Activated gamma-delta T cell (primary cell): ENCODE measurements around the gene TIMM13.

ENCODE experiments used
- DNase-seq: peaks from one replicate; lab custom pipeline; 2025; lab: John Stamatoyannopoulos, UW

Gene TIMM13

DNA sequence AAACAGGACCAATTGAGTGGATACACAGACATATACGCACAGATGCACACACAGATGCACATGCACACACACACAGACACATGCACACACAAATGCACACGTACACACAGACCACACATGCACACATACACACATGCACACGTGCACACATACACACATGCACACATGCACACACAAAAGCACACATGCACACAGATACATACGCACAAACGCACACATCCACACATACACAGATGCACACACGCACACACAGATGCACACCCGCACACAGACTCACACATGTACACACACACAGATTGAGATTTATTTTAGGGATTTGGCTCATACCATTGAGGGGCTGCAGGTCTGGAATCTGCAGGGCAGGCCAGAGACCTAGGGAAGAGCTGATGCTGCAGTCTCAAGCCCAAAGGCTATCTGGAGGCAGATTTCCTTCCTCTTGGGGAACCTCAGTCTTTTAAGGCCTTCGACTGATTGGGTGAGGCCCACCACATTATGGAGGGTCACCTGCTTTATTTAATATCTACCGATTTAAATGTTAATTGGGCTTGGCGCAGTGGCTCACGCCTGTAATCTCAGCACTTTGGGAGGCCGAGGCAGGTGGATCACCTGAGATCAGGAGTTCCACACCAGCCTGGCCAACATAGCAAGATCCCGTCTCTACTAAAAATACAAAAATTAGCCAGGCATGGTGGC, 44.7 kb downstream of the TIMM13 start:
- no peak for DNase-seq

DNA sequence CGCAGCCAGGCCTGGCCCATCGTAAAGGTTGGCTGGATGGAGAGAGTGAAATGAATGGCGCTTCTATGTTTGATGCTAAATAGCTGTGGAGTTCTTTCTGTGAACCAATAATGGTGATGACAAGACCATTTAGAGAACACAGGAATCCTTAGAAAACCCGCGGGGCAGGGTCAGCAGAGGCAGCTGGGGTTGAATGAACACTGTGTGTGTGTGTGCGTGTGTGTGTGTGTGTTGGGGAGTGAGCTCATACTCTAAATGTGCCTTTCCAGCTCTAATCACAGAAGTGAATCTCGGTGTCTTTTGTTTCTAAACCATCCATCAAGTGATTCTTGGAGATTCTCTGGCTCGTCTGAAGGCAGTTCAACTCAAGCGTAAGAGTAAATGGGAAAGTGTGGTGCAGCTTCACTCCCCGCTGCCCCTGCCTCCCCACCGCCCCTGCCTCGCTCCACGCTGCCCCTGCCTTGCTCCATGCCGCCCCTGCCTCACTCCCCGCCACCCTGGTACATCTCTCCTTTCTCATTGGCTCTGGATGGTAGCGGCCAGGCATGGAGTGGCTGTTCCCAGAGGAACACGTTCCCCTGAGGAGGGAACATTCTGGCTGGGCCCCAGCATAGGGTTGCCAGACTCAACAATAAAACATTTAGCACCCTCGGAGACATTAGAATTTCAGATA, 46.1 kb downstream of the TIMM13 start:
- no peak for DNase-seq

DNA sequence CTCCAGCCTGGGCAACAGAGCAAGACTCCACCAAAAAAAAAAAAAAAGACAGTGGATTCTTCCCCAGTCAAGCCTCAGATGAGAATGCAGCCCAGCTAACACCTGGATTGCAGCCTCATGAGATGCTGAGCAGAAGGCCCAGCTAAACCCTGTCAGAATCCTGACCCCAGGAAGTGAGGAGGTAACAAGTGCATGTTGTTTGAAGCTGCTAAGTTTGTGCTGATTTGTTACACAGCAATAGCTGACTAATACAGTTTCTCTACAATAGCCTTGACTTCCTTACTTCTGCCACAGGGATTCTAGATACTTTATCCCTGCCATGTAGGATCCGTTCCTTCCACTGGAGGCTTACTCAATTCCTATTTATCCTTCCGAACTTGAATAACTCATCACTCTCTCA, 46.8 kb downstream of the TIMM13 start:
- DNase-seq, result no peak

DNA sequence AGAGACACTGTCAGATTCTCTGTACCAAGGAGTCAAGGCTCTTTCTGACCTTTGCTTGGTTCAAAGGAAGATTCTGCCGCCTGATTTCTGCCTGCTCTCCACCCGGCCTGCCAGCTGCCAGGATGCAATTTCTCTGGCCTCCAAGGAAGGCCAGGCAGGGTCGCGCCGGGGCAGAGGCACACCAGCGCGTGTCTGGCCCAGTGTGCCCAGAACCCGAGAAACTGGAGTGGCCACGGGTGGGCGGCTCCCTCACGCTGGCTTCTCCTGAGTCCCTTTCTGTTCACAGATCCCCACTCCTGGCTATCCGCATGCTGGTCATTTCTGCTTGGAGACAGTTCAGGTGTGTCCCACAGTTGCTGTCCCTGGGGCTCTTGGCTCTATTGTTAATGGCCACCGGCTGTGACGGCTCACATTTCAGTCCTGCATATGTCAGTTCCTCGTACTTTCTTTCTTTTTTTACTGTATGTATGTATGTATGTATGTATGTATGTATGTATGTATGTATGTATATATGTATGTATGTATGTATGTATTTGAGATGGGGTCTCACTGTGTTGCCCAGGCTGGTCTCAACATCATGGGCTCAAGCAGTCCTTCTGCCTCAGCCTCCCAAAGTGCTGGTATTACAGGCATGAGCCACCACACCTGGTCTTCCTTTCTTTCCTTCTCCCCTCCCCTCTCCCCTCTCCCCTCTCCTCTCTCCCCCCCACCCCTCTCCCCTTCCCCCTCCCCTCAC, 50.4 kb downstream of the TIMM13 start:
- no peak for DNase-seq
